ENCODE measurements around the gene FLRT1. TPM values are rescaled to one million over a fixed set of nuclear protein-coding genes. Genes with fewer than 3 reads are reported as not detected.

Gene FLRT1
- total and polyA plus RNA-seq, 5 donors from 2014 or later = 0.21 TPM; not detected in 4

DNA sequence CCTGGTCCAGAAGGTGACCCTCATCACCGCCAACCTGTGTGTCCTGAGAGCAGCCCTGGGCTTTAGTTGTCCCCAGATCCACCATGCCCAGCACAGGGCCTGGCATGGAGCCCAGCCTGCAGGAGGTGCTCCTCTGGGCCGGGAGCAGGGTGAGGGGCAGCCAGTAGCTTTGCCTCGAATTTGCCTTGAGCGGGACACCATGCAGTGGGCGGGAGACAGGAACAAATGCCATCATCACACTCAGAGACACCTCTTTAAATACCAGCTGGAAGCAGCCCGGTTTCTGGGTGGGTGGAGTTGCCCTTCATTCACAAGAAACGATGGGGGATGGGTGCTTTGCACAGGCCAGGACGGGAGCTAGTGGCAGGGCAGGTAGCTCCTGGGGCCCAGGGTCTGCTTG, 19.3 kb downstream of the FLRT1 start:
- H3K4me1 ChIP-seq (ENCODE audit: control insufficient read depth, insufficient read depth, low read length, poor library complexity, severe bottlenecking) = no peaks in the 10 kb centered on the region
- Mint-ChIP-seq H3K27me3 (no peaks in the 10 kb centered on the region), H3K36me3 (no peaks in the 10 kb centered on the region), H3K27ac (no peak overlapping the region), H3K4me3 (no peak overlapping the region), H3K4me1 (no peaks in the 10 kb centered on the region), H3K9me3 (peaks cover 0 to 2% (median 0%) of the 10 kb centered on the region in 7 donors)
- no peak overlapping the region for H3K27ac ChIP-seq (ENCODE audit: insufficient read depth, low read length, poor library complexity, severe bottlenecking)
- DNase-seq = no peak
- no peak for ATAC-seq (ENCODE audit: low read depth in 2 of 2)
- no peaks in the 10 kb centered on the region for H3K27me3 ChIP-seq (ENCODE audit: control insufficient read depth, insufficient read depth, low read length)
- no peaks in the 10 kb centered on the region for H3K36me3 ChIP-seq (ENCODE audit: control insufficient read depth, insufficient read depth, low read length)
- no peak overlapping the region for H3K4me3 ChIP-seq (ENCODE audit: low read depth, low read length)
- no peaks in the 10 kb centered on the region for H3K9me3 ChIP-seq (ENCODE audit: control insufficient read depth in 2 of 2, low read length in 2 of 2)

DNA sequence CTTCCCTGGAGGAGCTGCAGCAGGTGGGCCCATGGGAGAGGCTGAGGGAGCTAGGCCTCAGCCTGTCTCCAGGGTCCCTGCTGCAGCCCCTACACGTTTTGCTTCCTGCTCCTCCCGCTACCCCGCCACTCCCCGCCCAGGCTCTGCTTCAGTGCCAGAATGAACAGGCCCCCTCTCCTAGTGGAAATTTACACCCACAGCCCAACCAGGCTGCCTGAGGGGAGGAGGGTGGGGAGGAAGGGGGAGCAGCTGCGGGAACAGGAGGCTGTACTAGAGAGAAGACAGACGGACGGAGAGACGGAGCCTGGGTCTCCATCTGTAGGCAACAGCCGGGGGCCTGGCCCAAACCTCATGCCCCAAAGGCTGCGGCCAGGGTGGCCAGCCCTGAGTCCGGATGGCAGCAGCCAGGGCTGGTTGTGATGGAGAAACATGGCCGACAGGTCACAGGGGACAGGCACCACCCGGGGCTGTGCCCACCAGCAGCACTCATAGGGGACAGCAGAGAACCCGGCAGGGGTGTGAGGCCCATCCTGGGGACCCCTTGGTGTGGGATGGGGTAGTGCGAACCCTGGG, 20.6 kb downstream of the FLRT1 start:
- ATAC-seq (ENCODE audit: low read depth in 2 of 2) (no peak), DNase-seq (no peak)
- H3K27ac ChIP-seq (ENCODE audit: insufficient read depth, low read length, poor library complexity, severe bottlenecking) = no peak overlapping the region
- no peaks in the 10 kb centered on the region for H3K27me3 ChIP-seq (ENCODE audit: control insufficient read depth, insufficient read depth, low read length)
- H3K4me3 ChIP-seq (ENCODE audit: low read depth, low read length) = no peak overlapping the region
- Mint-ChIP-seq H3K9me3 (peaks cover 0 to 2% (median 0%) of the 10 kb centered on the region in 7 donors), H3K4me3 (no peak overlapping the region), H3K36me3 (no peaks in the 10 kb centered on the region), H3K27me3 (peaks cover 5% of the 10 kb centered on the region), H3K4me1 (peaks cover 0 to 6% (median 0%) of the 10 kb centered on the region in 4 donors), H3K27ac (no peak overlapping the region)
- H3K36me3 ChIP-seq (ENCODE audit: control insufficient read depth, insufficient read depth, low read length) = no peaks in the 10 kb centered on the region
- no peaks in the 10 kb centered on the region for H3K9me3 ChIP-seq (ENCODE audit: control insufficient read depth in 2 of 2, low read length in 2 of 2)
- H3K4me1 ChIP-seq (ENCODE audit: control insufficient read depth, insufficient read depth, low read length, poor library complexity, severe bottlenecking) = peaks cover 10% of the 10 kb centered on the region

DNA sequence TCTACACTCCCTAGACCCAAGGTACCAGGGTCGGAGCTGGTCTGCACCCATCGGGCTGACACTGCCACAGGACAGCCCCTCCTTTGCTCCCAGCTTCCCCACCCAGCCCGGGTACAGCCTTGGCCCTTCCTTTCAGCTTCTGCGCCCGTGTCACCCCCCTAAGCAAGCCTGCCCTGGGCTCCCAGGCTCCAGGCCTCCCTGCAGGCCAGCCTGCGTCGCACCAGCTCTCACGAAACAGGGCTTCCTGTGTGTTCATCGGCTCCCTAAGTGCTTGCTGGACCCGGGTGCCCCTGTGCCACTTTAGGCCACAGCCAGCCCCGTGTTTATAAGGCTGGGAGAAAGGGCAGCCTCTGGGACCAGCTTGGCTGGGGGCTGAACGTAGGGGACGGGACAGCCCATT, 21.1 kb downstream of the FLRT1 start:
- Mint-ChIP-seq H3K27ac (no peak overlapping the region), H3K36me3 (no peaks in the 10 kb centered on the region), H3K9me3 (peaks cover 0 to 2% (median 0%) of the 10 kb centered on the region in 7 donors), H3K4me1 (peaks cover 0 to 8% (median under 1%) of the 10 kb centered on the region in 4 donors), H3K4me3 (no peak overlapping the region), H3K27me3 (peaks cover 8% of the 10 kb centered on the region)
- H3K36me3 ChIP-seq (ENCODE audit: control insufficient read depth, insufficient read depth, low read length) = no peaks in the 10 kb centered on the region
- ATAC-seq (ENCODE audit: low read depth in 2 of 2) (no peak), DNase-seq (no peak)
- peaks cover 11% of the 10 kb centered on the region for H3K4me1 ChIP-seq (ENCODE audit: control insufficient read depth, insufficient read depth, low read length, poor library complexity, severe bottlenecking)
- H3K9me3 ChIP-seq (ENCODE audit: control insufficient read depth in 2 of 2, low read length in 2 of 2) = no peaks in the 10 kb centered on the region
- H3K27ac ChIP-seq (ENCODE audit: insufficient read depth, low read length, poor library complexity, severe bottlenecking) = no peak overlapping the region
- H3K27me3 ChIP-seq (ENCODE audit: control insufficient read depth, insufficient read depth, low read length) = no peaks in the 10 kb centered on the region
- H3K4me3 ChIP-seq (ENCODE audit: low read depth, low read length) = no peak overlapping the region

DNA sequence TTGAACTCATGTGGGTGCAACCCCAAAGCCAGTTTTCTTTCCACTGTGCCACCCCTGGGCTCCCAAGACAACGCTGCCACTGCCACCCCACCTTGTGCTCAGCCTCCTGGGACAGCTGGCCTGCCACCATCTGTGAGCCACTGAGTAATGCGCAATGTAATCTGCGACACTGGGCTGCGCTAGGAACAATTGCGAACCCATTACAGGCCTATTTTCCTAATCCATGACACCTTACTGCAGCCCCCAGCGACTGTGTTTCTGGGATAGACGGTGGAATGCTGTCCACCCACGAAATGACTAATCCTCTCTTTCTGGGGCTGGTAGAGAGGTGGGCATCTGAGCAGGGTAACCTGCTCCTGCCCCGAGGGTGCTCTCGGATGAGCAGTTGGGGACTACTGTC, 22.2 kb downstream of the FLRT1 start:
- H3K27me3 ChIP-seq (ENCODE audit: control insufficient read depth, insufficient read depth, low read length) = no peaks in the 10 kb centered on the region
- Mint-ChIP-seq H3K27me3 (peaks cover 11% of the 10 kb centered on the region), H3K9me3 (peaks cover 0 to 2% (median 0%) of the 10 kb centered on the region in 7 donors), H3K4me1 (peaks cover 0 to 11% (median 2%) of the 10 kb centered on the region in 4 donors), H3K27ac (no peak overlapping the region), H3K4me3 (no peak overlapping the region), H3K36me3 (peaks cover 2% of the 10 kb centered on the region)
- H3K4me3 ChIP-seq (ENCODE audit: low read depth, low read length) = no peak overlapping the region
- ATAC-seq (ENCODE audit: low read depth in 2 of 2) (no peak), DNase-seq (no peak)
- H3K27ac ChIP-seq (ENCODE audit: insufficient read depth, low read length, poor library complexity, severe bottlenecking) = no peak overlapping the region
- H3K4me1 ChIP-seq (ENCODE audit: control insufficient read depth, insufficient read depth, low read length, poor library complexity, severe bottlenecking) = peaks cover 11% of the 10 kb centered on the region
- no peaks in the 10 kb centered on the region for H3K36me3 ChIP-seq (ENCODE audit: control insufficient read depth, insufficient read depth, low read length)
- no peaks in the 10 kb centered on the region for H3K9me3 ChIP-seq (ENCODE audit: control insufficient read depth in 2 of 2, low read length in 2 of 2)

DNA sequence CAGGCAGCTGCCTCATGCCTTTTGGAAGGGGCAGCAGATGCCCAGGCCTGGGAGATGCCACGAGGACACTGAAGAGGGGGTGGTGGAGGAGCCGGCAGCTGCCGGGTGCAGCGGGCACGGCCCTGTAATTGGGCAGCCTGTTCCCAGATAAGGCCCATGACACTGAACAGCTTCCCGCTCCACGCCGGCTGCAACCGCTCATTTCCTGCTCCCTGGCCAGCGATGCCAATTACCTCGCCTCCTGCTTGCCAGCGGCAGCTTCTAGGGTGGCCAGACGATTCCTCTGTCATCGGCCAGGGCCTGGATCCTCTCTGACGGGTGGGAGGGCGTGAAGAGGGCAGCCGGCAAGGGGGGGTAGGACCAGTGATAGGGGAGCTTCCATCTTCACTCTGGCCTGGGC, 22.8 kb downstream of the FLRT1 start:
- DNase-seq (no peak), ATAC-seq (ENCODE audit: low read depth in 2 of 2) (no peak)
- no peak overlapping the region for H3K27ac Mint-ChIP-seq
- Histone ChIP-seq H3K27me3 (ENCODE audit: control insufficient read depth, insufficient read depth, low read length) (no peaks in the 10 kb centered on the region), H3K27ac (ENCODE audit: insufficient read depth, low read length, poor library complexity, severe bottlenecking) (no peak overlapping the region), H3K9me3 (ENCODE audit: control insufficient read depth in 2 of 2, low read length in 2 of 2) (no peaks in the 10 kb centered on the region), H3K4me1 (ENCODE audit: control insufficient read depth, insufficient read depth, low read length, poor library complexity, severe bottlenecking) (peaks cover 11% of the 10 kb centered on the region), H3K36me3 (ENCODE audit: control insufficient read depth, insufficient read depth, low read length) (no peaks in the 10 kb centered on the region), H3K4me3 (ENCODE audit: low read depth, low read length) (no peak overlapping the region)
- peaks cover 0 to 2% (median 0%) of the 10 kb centered on the region in 7 donors for H3K9me3 Mint-ChIP-seq
- peaks cover 5% of the 10 kb centered on the region for H3K36me3 Mint-ChIP-seq
- H3K4me1 Mint-ChIP-seq = peaks cover 0 to 11% (median 2%) of the 10 kb centered on the region in 4 donors
- peak overlapping the region in 1 of 4 donors; percentile 15 for H3K4me3 Mint-ChIP-seq
- H3K27me3 Mint-ChIP-seq = peaks cover 14% of the 10 kb centered on the region

DNA sequence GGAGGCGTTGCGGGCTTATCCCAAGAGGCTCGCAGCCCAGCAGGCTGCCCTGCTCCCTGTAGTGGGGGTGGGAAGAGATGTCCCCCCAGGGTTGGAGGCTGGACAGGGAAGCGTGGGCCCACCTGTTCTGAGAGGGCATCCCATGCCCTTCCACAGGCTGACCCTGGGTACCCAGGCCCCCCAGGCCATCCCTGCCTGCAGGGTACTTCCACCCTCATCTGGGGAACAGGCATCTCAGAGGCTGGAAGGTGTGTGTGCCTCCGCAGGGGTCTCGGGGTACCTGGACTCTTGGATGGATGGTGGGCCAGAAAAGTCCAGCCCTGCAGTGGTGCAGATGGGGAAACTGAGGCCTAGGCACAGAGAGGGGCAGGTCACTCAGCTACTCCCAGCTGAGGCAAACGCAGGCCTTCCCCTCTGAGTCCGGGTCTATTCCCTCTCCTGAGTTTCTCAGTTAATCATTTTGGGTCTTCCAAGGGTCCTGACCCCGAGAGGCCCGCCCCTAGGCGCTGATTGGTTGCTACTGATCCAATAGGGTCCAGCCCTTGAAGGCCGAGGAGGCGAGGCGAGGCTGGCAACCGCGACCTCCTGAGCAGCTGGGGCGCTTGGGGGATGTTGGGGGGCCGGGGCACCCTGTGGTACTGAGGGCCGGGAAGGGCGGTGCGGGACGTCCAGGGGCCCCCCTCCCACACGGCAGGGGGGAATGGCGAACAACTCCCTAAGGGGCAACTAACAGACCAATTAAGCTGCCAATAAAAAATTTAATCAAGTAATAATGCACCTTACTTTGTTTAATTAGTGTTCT, 23.8 kb downstream of the FLRT1 start:
- H3K27ac Mint-ChIP-seq = no peak overlapping the region
- peak overlapping the region in 1 of 4 donors; percentile 52 for H3K4me3 Mint-ChIP-seq
- H3K36me3 Mint-ChIP-seq = peaks cover 5% of the 10 kb centered on the region

DNA sequence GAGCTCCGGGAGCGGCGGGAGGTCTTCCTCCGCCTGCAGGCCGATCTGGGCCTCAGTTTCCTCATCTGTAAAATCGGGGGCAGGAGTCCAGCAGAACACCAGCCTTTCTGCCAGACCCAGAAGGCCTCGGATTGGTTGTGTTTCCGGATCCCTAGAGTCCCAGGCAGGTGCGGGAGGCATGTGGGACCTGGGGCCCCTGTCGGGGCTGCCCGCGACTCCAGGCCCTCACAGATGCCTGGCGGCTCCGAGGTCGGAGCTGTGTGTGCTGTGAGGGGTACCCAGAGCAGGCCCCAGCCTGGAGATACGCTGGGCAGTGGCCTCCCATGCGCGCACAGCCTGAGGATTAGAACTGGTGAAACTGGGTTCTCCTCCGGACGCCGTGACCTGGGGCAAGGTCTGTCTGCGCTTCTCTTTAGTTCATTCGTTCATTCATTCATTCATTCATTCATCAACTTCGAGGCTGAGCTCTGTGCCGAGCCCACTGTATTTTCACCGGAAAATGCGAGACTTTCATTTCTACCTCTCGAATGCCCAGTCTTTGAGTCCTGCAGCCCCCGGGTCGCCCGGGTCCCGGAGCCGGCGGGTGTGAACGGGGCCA, 24.6 kb downstream of the FLRT1 start:
- DNase-seq (no peak), ATAC-seq (ENCODE audit: low read depth in 2 of 2) (no peak)
- Mint-ChIP-seq H3K4me3 (peak overlapping the region in 2 of 4 donors; percentile 22 to 52), H3K9me3 (no peaks in the 10 kb centered on the region), H3K36me3 (peaks cover 5% of the 10 kb centered on the region), H3K27me3 (peaks cover 21% of the 10 kb centered on the region), H3K27ac (no peak overlapping the region), H3K4me1 (peaks cover 0 to 11% (median 2%) of the 10 kb centered on the region in 4 donors)
- H3K27ac ChIP-seq (ENCODE audit: insufficient read depth, low read length, poor library complexity, severe bottlenecking) = no peak overlapping the region
- peaks cover 11% of the 10 kb centered on the region for H3K4me1 ChIP-seq (ENCODE audit: control insufficient read depth, insufficient read depth, low read length, poor library complexity, severe bottlenecking)
- no peaks in the 10 kb centered on the region for H3K27me3 ChIP-seq (ENCODE audit: control insufficient read depth, insufficient read depth, low read length)
- no peaks in the 10 kb centered on the region for H3K9me3 ChIP-seq (ENCODE audit: control insufficient read depth in 2 of 2, low read length in 2 of 2)
- no peaks in the 10 kb centered on the region for H3K36me3 ChIP-seq (ENCODE audit: control insufficient read depth, insufficient read depth, low read length)
- no peak overlapping the region for H3K4me3 ChIP-seq (ENCODE audit: low read depth, low read length)

More for the DNA sequence above, 23.8 kb downstream of the FLRT1 start:
- Histone ChIP-seq H3K4me1 (ENCODE audit: control insufficient read depth, insufficient read depth, low read length, poor library complexity, severe bottlenecking) (peaks cover 11% of the 10 kb centered on the region), H3K27ac (ENCODE audit: insufficient read depth, low read length, poor library complexity, severe bottlenecking) (no peak overlapping the region), H3K36me3 (ENCODE audit: control insufficient read depth, insufficient read depth, low read length) (no peaks in the 10 kb centered on the region), H3K4me3 (ENCODE audit: low read depth, low read length) (no peak overlapping the region), H3K9me3 (ENCODE audit: control insufficient read depth in 2 of 2, low read length in 2 of 2) (no peaks in the 10 kb centered on the region), H3K27me3 (ENCODE audit: control insufficient read depth, insufficient read depth, low read length) (no peaks in the 10 kb centered on the region)
- Mint-ChIP-seq H3K27me3 (peaks cover 16% of the 10 kb centered on the region), H3K9me3 (no peaks in the 10 kb centered on the region), H3K4me1 (peaks cover 0 to 11% (median 2%) of the 10 kb centered on the region in 4 donors)
- no peak for ATAC-seq (ENCODE audit: low read depth in 2 of 2)
- no peak for DNase-seq

Measured in CD4-positive, CD25-positive, alpha-beta regulatory T cell (primary cell).